MM.1S (cell line): ENCODE data around the gene C1QTNF5.

Source experiments
- DNase-seq: peaks from one replicate; pipeline ENCODE4 v3.0.0-alpha.2; 2015
- H2AFZ ChIP-seq: fragments of 300-600 bp; sonication (generic); 2 replicates; pipeline ENCODE4 v1.6.0; 2016; ENCODE audit warnings: antibody characterized with exemption, low read length
- H3F3A ChIP-seq: fragments of 300-600 bp; sonication (generic); 2 replicates; pipeline ENCODE4 v1.6.1; 2016; ENCODE audit warnings: mild to moderate bottlenecking, antibody characterized with exemption, low read length, moderate library complexity, mixed read lengths; ENCODE audit not compliant: insufficient read depth
- H3K27ac ChIP-seq: fragments of 300-600 bp; sonication (generic); 2 replicates; pipeline ENCODE4 v1.5.1; 2016; ENCODE audit warnings: mild to moderate bottlenecking, low read length
- H3K27me3 ChIP-seq: fragments of 300-600 bp; sonication (generic); replicated peaks from 2 replicates; pipeline ENCODE4 v1.6.0; 2016; ENCODE audit warnings: low read length; ENCODE audit not compliant: insufficient read depth
- H3K36me3 ChIP-seq: fragments of 300-600 bp; sonication (generic); replicated peaks from 2 replicates; pipeline ENCODE4 v1.6.1; 2016; ENCODE audit warnings: mild to moderate bottlenecking, low read length, mixed read lengths; ENCODE audit not compliant: insufficient read depth
- H3K4me1 ChIP-seq: fragments of 300-600 bp; sonication (generic); 2 replicates; pipeline ENCODE4 v1.6.1; 2016; ENCODE audit warnings: low read length, mixed read lengths
- H3K4me2 ChIP-seq: fragments of 300-600 bp; sonication (generic); 2 replicates; pipeline ENCODE4 v1.6.0; 2016; ENCODE audit warnings: low read depth, low read length
- H3K4me3 ChIP-seq: fragments of 300-600 bp; sonication (generic); 2 replicates; pipeline ENCODE4 v1.5.1; 2016; ENCODE audit warnings: low read length, mixed read lengths
- H3K79me2 ChIP-seq: fragments of 300-600 bp; sonication (generic); 2 replicates; pipeline ENCODE4 v1.6.1; 2016; ENCODE audit warnings: mixed run types, low read length, mixed read lengths
- H3K9ac ChIP-seq: fragments of 300-600 bp; sonication (generic); 2 replicates; pipeline ENCODE4 v1.6.1; 2016; ENCODE audit warnings: low read length, mixed read lengths
- H3K9me2 ChIP-seq: fragments of 300-600 bp; sonication (generic); replicated peaks from 2 replicates; pipeline ENCODE4 v1.6.1; 2016; ENCODE audit warnings: mild to moderate bottlenecking, low read length, mixed read lengths; ENCODE audit not compliant: insufficient read depth
- H3K9me3 ChIP-seq: fragments of 300-600 bp; sonication (generic); replicated peaks from 2 replicates; pipeline ENCODE4 v1.6.1; 2016; ENCODE audit warnings: mild to moderate bottlenecking, low read length, mixed read lengths; ENCODE audit not compliant: insufficient read depth
- H4K20me1 ChIP-seq: fragments of 300-600 bp; sonication (generic); 2 replicates; pipeline ENCODE4 v1.6.1; 2016; ENCODE audit warnings: mild to moderate bottlenecking, low read length, moderate library complexity, mixed read lengths; ENCODE audit not compliant: insufficient read depth
- EZH2 ChIP-seq: fragments of 300-600 bp; sonication (generic); optimal IDR thresholded peaks from 2 replicates; pipeline ENCODE3; 2017; ENCODE audit warnings: low read depth, mild to moderate bottlenecking, antibody characterized with exemption, low read length, mixed read lengths
- EZH2phosphoT487 ChIP-seq: fragments of 300-600 bp; sonication (generic); IDR thresholded peaks from 2 replicates; pipeline ENCODE4 v1.6.1; 2018; ENCODE audit warnings: antibody characterized with exemption, low read length
- TF ChIP-seq, protein P1 (sequence below): fragments of 300-600 bp; sonication (generic); IDR thresholded peaks from 2 replicates; pipeline ENCODE4 v1.5.1; 2016; ENCODE audit warnings: antibody characterized with exemption, low read length, mixed read lengths

C1QTNF5 gene

DNA sequence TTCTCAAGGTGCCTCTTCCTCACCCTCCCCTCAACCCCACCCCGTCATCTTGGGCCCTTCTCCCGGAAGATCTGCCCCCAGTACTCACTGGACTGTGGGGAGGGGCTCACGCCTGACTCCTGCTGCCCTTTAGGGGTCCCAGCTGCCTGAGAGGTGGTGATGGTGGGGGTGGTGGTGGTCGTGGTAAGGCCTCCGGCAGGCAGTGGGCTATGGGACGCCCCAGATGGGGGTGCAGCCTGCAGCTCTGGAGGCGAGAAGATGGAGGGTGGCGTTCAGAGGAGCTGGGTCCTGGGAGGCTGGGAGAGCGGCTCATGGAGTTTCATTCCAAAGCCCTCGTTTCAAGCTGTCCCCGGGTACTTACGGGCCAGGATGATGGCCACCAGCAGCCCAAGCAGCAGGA is 5.0 kb upstream of the C1QTNF5 start:
- H3K4me3 ChIP-seq = no peak overlapping the region
- H3K79me2 ChIP-seq = no peaks in the 10 kb centered on the region
- H3K36me3 ChIP-seq = no peaks in the 10 kb centered on the region
- no peaks in the 10 kb centered on the region for H3K9me2 ChIP-seq
- DNase-seq = no peak
- H3K4me2 ChIP-seq = no peak overlapping the region
- no peak for TF ChIP-seq EZH2phosphoT487
- TF ChIP-seq, protein P1, sequence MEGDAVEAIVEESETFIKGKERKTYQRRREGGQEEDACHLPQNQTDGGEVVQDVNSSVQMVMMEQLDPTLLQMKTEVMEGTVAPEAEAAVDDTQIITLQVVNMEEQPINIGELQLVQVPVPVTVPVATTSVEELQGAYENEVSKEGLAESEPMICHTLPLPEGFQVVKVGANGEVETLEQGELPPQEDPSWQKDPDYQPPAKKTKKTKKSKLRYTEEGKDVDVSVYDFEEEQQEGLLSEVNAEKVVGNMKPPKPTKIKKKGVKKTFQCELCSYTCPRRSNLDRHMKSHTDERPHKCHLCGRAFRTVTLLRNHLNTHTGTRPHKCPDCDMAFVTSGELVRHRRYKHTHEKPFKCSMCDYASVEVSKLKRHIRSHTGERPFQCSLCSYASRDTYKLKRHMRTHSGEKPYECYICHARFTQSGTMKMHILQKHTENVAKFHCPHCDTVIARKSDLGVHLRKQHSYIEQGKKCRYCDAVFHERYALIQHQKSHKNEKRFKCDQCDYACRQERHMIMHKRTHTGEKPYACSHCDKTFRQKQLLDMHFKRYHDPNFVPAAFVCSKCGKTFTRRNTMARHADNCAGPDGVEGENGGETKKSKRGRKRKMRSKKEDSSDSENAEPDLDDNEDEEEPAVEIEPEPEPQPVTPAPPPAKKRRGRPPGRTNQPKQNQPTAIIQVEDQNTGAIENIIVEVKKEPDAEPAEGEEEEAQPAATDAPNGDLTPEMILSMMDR = no peak
- TF ChIP-seq EZH2 = no peak
- no peak overlapping the region for H3K27ac ChIP-seq
- peaks cover 89% of the 10 kb centered on the region for H3K27me3 ChIP-seq
- H3K9me3 ChIP-seq = no peaks in the 10 kb centered on the region
- H4K20me1 ChIP-seq = no peaks in the 10 kb centered on the region
- no peaks in the 10 kb centered on the region for H3F3A ChIP-seq
- 0 out of 2 replicates have a peak, but pooled peaks cover 5% of the 10 kb centered on the region for H3K4me1 ChIP-seq
- no peak overlapping the region for H2AFZ ChIP-seq
- no peak overlapping the region for H3K9ac ChIP-seq

DNA sequence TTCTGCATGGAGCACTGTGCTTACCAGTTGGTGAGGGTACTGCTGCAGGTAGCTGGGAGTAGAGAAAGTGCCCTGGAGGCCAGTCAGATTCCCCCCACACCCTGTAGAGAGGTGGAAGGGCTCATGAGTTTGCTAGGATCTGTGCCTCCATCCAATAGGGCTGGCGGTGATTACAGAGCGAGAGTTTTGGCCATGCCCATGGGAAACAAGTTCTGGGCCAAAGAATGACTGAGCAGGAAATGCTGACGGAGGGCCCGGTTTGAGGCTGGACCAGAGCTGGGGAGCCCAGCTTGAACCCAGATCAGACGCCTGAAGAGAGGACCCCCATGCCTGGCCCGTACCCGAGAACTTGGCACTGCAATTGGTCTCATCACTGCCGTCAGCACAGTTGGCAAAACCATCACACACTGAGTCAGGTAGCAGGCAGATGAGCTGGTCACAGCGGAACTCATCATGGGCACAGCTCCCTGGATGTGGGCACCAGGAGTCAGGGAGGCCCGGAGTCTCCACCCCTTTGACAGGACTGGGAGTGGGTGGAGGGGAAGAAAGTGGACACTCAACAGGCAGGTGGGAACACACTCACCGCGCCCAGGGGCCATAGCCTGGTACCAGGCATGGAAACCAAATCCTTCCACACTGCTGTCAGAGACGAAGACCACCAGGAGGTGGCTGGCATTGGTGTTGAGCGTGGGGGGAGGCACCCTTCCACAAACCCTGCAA is 3.8 kb upstream of the C1QTNF5 start:
- Histone ChIP-seq H3K9ac (no peak overlapping the region), H3K4me2 (no peak overlapping the region), H3K79me2 (no peaks in the 10 kb centered on the region), H3K9me2 (no peaks in the 10 kb centered on the region), H3K27me3 (peaks cover 86% of the 10 kb centered on the region), H2AFZ (no peak overlapping the region), H3K4me3 (no peak overlapping the region), H4K20me1 (no peaks in the 10 kb centered on the region), H3F3A (no peaks in the 10 kb centered on the region), H3K27ac (no peak overlapping the region), H3K36me3 (no peaks in the 10 kb centered on the region), H3K4me1 (0 out of 2 replicates have a peak, but pooled peaks cover 5% of the 10 kb centered on the region), H3K9me3 (no peaks in the 10 kb centered on the region)
- TF ChIP-seq EZH2 = no peak
- TF ChIP-seq, protein P1 = no peak
- no peak for TF ChIP-seq EZH2phosphoT487
- DNase-seq = no peak

DNA sequence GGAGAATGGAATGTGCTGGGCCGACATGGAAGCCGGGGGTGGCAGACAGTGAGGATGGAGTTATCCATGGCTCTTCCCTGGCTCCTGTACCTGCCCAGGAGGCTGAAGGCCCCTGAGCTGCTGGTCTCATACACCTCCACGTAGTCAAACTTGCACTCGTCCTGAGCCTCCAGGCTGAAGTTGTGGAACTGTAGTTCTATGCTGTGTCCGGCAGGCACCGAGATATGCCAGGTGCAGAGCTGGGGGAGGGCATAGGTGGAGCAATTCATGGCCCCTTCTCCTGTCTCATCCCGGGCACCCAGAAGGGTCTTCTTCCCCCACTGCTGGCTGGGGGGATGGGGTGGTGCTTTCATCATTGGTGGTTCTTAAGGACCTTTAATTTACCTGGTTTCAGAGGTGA is 3.0 kb upstream of the C1QTNF5 start:
- Histone ChIP-seq H3K27me3 (peaks cover 86% of the 10 kb centered on the region), H3K79me2 (no peaks in the 10 kb centered on the region), H3K27ac (no peak overlapping the region), H3F3A (no peaks in the 10 kb centered on the region), H2AFZ (no peak overlapping the region), H3K9me2 (no peaks in the 10 kb centered on the region), H3K4me3 (no peak overlapping the region), H4K20me1 (no peaks in the 10 kb centered on the region), H3K4me1 (0 out of 2 replicates have a peak, but pooled peaks cover 5% of the 10 kb centered on the region), H3K4me2 (no peak overlapping the region), H3K36me3 (no peaks in the 10 kb centered on the region), H3K9ac (no peak overlapping the region), H3K9me3 (no peaks in the 10 kb centered on the region)
- TF ChIP-seq, protein P1 = no peak
- TF ChIP-seq EZH2phosphoT487 (no peak), EZH2 (no peak)
- DNase-seq = no peak
